ENCODE measurements around the gene PIP4K2C. TPM values are rescaled to one million over a fixed set of nuclear protein-coding genes. Genes with fewer than 3 reads are reported as not detected.
A peak's percentile ranks its signal among the peaks of the same experiment; 100 is the strongest.
"Not testable (repeated sequence)": the region's sequence is repeated elsewhere in the genome, so short reads cannot be mapped to it uniquely, and the experiment has no call there.

PIP4K2C gene
- total RNA-seq, 1 donor from 2014 or later, result 27.5 TPM

- no peak for TF ChIP-seq CTCF (IDR thresholded peaks at IDR 0.05; ENCODE audit: partially characterized antibody, unreplicated experiment)
- H3K27me3 Mint-ChIP-seq (ENCODE audit: unreplicated experiment), result no peaks in the 10 kb centered on the region
- H3K36me3 Mint-ChIP-seq (ENCODE audit: unreplicated experiment), result peaks cover 7% of the 10 kb centered on the region
- no peak overlapping the region for H3K27ac Mint-ChIP-seq (ENCODE audit: unreplicated experiment)
- DNase-seq, result no peak
- H3K4me1 Mint-ChIP-seq (ENCODE audit: low read depth, unreplicated experiment), result peaks cover 5% of the 10 kb centered on the region
- H3K9me3 Mint-ChIP-seq (ENCODE audit: unreplicated experiment), result peaks cover 13% of the 10 kb centered on the region
- H3K4me3 Mint-ChIP-seq (ENCODE audit: unreplicated experiment), result no peak overlapping the region
These were observed 4.1 kb upstream of the PIP4K2C start for GRCh38 chr12:57586832-57587429.

- not testable (repeated sequence) for H3K4me3 Mint-ChIP-seq (ENCODE audit: unreplicated experiment); H3K36me3 Mint-ChIP-seq (ENCODE audit: unreplicated experiment); DNase-seq
These were observed 1.9 kb upstream of the PIP4K2C start for GRCh38 chr12:57588951-57589610.

GRCh38 chr12:57590479-57590863 lies 521 bp upstream of the PIP4K2C start:
- DNase-seq, result no peak
- Mint-ChIP-seq H3K36me3 (ENCODE audit: unreplicated experiment) (no peaks in the 10 kb centered on the region), H3K27ac (ENCODE audit: unreplicated experiment) (no peak overlapping the region), H3K4me3 (ENCODE audit: unreplicated experiment) (peak overlapping the region; percentile 92), H3K27me3 (ENCODE audit: unreplicated experiment) (no peaks in the 10 kb centered on the region), H3K4me1 (ENCODE audit: low read depth, unreplicated experiment) (peaks cover 6% of the 10 kb centered on the region), H3K9me3 (ENCODE audit: unreplicated experiment) (no peaks in the 10 kb centered on the region)
- TF ChIP-seq CTCF (IDR thresholded peaks at IDR 0.05; ENCODE audit: partially characterized antibody, unreplicated experiment), result no peak

More at GRCh38 chr12:57588951-57589610, 1.9 kb upstream of the PIP4K2C start:
- H3K27ac Mint-ChIP-seq (ENCODE audit: unreplicated experiment); H3K27me3 Mint-ChIP-seq (ENCODE audit: unreplicated experiment); H3K9me3 Mint-ChIP-seq (ENCODE audit: unreplicated experiment); H3K4me1 Mint-ChIP-seq (ENCODE audit: low read depth, unreplicated experiment): not testable (repeated sequence)

DNA sequence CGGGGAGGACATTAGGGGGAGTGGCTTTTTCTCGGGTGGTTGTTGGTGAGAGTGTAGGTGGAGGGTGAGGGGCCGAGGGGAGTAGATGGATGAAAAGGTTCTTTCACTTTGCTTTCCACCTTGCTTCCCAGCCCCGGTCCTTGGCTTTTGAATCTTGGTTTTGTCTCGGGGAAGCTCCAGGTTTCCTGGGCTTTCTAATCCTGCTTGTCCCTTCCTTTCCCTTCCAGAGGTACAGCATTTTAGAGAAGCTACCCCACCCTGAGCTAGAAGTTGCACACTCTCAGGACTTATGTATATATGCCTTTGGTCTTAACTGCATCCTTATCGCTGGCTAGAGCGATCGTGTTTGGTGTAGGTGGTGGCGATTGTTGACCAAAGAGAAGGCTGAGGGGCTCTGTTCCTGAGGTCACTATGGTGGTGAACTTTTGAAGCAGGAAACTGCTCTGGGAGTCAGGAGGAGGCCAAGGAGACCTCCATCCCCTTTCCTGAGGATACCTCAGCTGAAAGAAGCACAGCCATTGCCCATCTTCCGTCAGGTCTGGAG lies 862 bp downstream of the PIP4K2C start:
- DNase-seq, result no peak
- no peaks in the 10 kb centered on the region for H3K9me3 Mint-ChIP-seq (ENCODE audit: unreplicated experiment)
- peaks cover 6% of the 10 kb centered on the region for H3K4me1 Mint-ChIP-seq (ENCODE audit: low read depth, unreplicated experiment)
- H3K27ac Mint-ChIP-seq (ENCODE audit: unreplicated experiment), result no peak overlapping the region
- no peaks in the 10 kb centered on the region for H3K36me3 Mint-ChIP-seq (ENCODE audit: unreplicated experiment)
- H3K4me3 Mint-ChIP-seq (ENCODE audit: unreplicated experiment), result peak overlapping the region; percentile 92
- H3K27me3 Mint-ChIP-seq (ENCODE audit: unreplicated experiment), result no peaks in the 10 kb centered on the region
- no peak for TF ChIP-seq CTCF (IDR thresholded peaks at IDR 0.05; ENCODE audit: partially characterized antibody, unreplicated experiment)

DNA sequence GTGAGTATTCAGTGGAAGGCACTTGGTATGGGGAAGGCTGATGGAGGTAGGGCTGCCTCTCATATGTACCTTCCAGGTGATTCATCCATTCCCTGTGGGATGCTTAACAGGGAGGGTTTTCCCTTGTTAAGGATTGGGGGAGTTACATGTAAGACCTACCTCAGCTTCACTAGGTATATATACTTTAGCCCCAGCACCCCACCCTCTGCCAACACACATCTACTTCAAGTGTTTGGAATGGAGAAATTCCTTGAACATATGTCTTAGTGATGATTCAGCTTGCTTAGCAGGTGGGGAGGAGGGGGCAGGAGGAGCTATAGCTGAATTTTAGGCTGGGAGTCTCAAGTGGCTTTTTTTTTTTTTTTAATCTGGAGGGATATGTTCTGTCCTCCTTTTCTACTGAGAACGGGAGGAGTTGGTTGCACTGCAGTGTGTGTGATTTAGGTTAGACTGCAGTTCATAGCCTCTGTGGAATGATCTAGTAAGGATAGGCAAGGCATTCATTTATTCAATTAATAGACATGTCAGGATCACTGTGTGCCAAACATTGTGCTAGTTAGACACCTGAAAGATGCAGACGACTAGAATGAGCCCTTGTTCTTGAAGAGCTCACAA lies 1.7 kb downstream of the PIP4K2C start:
- Mint-ChIP-seq H3K27ac (ENCODE audit: unreplicated experiment) (no peak overlapping the region), H3K27me3 (ENCODE audit: unreplicated experiment) (no peaks in the 10 kb centered on the region), H3K4me3 (ENCODE audit: unreplicated experiment) (peak overlapping the region; percentile 92), H3K9me3 (ENCODE audit: unreplicated experiment) (no peaks in the 10 kb centered on the region), H3K4me1 (ENCODE audit: low read depth, unreplicated experiment) (peaks cover 6% of the 10 kb centered on the region), H3K36me3 (ENCODE audit: unreplicated experiment) (no peaks in the 10 kb centered on the region)
- TF ChIP-seq CTCF (IDR thresholded peaks at IDR 0.05; ENCODE audit: partially characterized antibody, unreplicated experiment), result no peak
- no peak for DNase-seq
